BJ (cell line): ENCODE measurements around the gene NHSL1. TPM values are rescaled to one million over a fixed set of nuclear protein-coding genes. Genes with fewer than 3 reads are reported as not detected.

Experiments used
- CTCF ChIA-PET: fragments of 350-600 bp; formaldehyde crosslinking; extraction: SDS; loops from one replicate; lab custom pipeline; 2021; ENCODE audit warnings: antibody characterized with exemption, inconsistent platforms; lab: Yijun Ruan, JAX
- POLR2A ChIA-PET: fragments of 300-600 bp; sonication (Branson Sonifier 250); formaldehyde crosslinking; extraction: SDS; loops from one replicate; lab custom pipeline; 2021; ENCODE audit warnings: antibody characterized with exemption; lab: Charles Lee
- DNase-seq: peaks from one replicate; pipeline ENCODE4 v3.0.0-alpha.2; 2011; ENCODE audit warnings: low read depth
- H3K27me3 ChIP-seq: 2 replicates; pipeline ENCODE4 v1.6.0; 2011; ENCODE audit warnings: low read length; ENCODE audit not compliant: control insufficient read depth, insufficient read depth
- H3K36me3 ChIP-seq: 2 replicates; pipeline ENCODE4 v1.5.1; 2011; ENCODE audit warnings: low read length; ENCODE audit not compliant: control insufficient read depth, insufficient read depth
- H3K4me3 ChIP-seq: 2 replicates; pipeline ENCODE4 v1.5.1; 2011; ENCODE audit warnings: low read depth, mild to moderate bottlenecking, control low read depth, low read length
- CTCF ChIP-seq: IDR thresholded peaks from 2 replicates; pipeline ENCODE4 v1.5.1; 2011; ENCODE audit warnings: low read depth, mild to moderate bottlenecking, control low read depth, inconsistent platforms, low read length, moderate library complexity; ENCODE audit not compliant: insufficient read depth
- polyA plus RNA-seq: library from polyadenylated mRNA; depleted of rRNA; stranded (reverse); fragments of >200 nt; gene quantifications from 2 replicates; pipeline ENCODE4 v1.2.3, GENCODE V29; 2011

The NHSL1 gene
- polyA plus RNA-seq, 1 experiment: 3.6 TPM

GRCh38 chr6:138498629-138499302, 528 bp downstream of the NHSL1 start:
- ChIA-PET CTCF (interaction anchor here (1.3 to 2.2 kb wide), 3 partner anchors 11 to 383 kb away, joined by 3 to 13 read pairs (median 6); no protein-coding TSS in a partner anchor), POLR2A (no interaction called here)
- DNase-seq: no peak
- Histone ChIP-seq H3K27me3 (no peaks in the 10 kb centered on the region), H3K36me3 (no peaks in the 10 kb centered on the region), H3K4me3 (no peak overlapping the region)
- TF ChIP-seq CTCF: no peak

- no peaks in the 10 kb centered on the region for H3K27me3 ChIP-seq
- H3K4me3 ChIP-seq: no peak overlapping the region
- DNase-seq: no peak
- TF ChIP-seq CTCF: no peak
- H3K36me3 ChIP-seq: no peaks in the 10 kb centered on the region
- CTCF ChIA-PET: interaction anchor here (1.2 kb wide), 1 partner anchor 11 kb away, joined by 4 read pairs; no protein-coding TSS in a partner anchor
- POLR2A ChIA-PET: no interaction called here
Observed at GRCh38 chr6:138497286-138497685, 2.0 kb downstream of the NHSL1 start.

GRCh38 chr6:138494312-138494711, 5.0 kb downstream of the NHSL1 start:
- DNase-seq: no peak
- Histone ChIP-seq H3K4me3 (no peak overlapping the region), H3K36me3 (no peaks in the 10 kb centered on the region), H3K27me3 (no peaks in the 10 kb centered on the region)
- no peak for TF ChIP-seq CTCF
- ChIA-PET CTCF (interaction anchor here (0.9 to 1.2 kb wide), 2 partner anchors 66 to 90 kb away, joined by 3 to 4 read pairs; partner anchors contain the start of gene HEBP2), POLR2A (no interaction called here)

- CTCF ChIA-PET: interaction anchor here (0.9 to 1.2 kb wide), 2 partner anchors 65 to 89 kb away, joined by 3 to 4 read pairs; partner anchors contain the start of gene HEBP2
- no peaks in the 10 kb centered on the region for H3K27me3 ChIP-seq
- TF ChIP-seq CTCF: no peak
- no peaks in the 10 kb centered on the region for H3K36me3 ChIP-seq
- H3K4me3 ChIP-seq: no peak overlapping the region
- peak; percentile 68 for DNase-seq
- POLR2A ChIA-PET: interaction anchor here (0.6 kb wide), 1 partner anchor 15 kb away, joined by 4 read pairs; no protein-coding TSS in a partner anchor
Observed at GRCh38 chr6:138493413-138493812, 5.9 kb downstream of the NHSL1 start.

- Histone ChIP-seq H3K36me3 (no peaks in the 10 kb centered on the region), H3K27me3 (no peaks in the 10 kb centered on the region), H3K4me3 (no peak overlapping the region)
- no peak for DNase-seq
- CTCF ChIA-PET: no interaction called here
- no peak for TF ChIP-seq CTCF
- POLR2A ChIA-PET: interaction anchor here (0.6 kb wide), 1 partner anchor 14 kb away, joined by 4 read pairs; no protein-coding TSS in a partner anchor
Observed at GRCh38 chr6:138492871-138493270, 6.4 kb downstream of the NHSL1 start.
